OCI-LY7 (cell line): ENCODE results near the gene SYCP2L.
"Not testable (repeated sequence)": the region's sequence is repeated elsewhere in the genome, so short reads cannot be mapped to it uniquely, and the experiment has no call there.

Experiments used
- EZH2phosphoT487 ChIP-seq: fragments of 200-600 bp; sonication (generic); IDR thresholded peaks from 2 replicates; pipeline ENCODE4 v1.6.1; 2018; ENCODE audit warnings: low read depth, borderline replicate concordance, mild to moderate bottlenecking, mixed run types, antibody characterized with exemption, low read length, moderate library complexity, mixed read lengths
- TF ChIP-seq, protein P1 (sequence below): fragments of 200-600 bp; sonication (generic); conservative IDR thresholded peaks from 2 replicates; pipeline ENCODE4 v1.5.1; 2014; ENCODE audit warnings: mild to moderate bottlenecking, antibody characterized with exemption, low read length, moderate library complexity, mixed read lengths

DNA sequence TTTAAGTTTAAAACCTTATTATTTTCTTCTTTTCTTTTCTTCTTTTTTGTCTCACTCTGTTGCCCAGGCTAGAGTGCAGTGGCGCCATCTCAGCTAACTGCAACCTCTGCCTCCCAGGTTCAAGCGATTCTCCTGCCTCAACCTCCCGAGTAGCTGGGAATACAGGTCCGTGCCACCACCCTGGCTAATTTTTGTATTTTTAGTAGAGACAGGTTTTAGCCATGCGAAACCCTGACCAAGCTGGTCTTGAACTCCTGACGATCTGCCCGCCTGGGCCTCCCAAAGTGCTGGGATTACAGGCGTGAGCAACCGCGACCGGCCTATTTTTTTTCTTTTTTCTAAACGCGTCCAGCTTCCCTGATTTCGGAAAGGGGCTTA is 4.6 kb upstream of the SYCP2L start:
- TF ChIP-seq, protein P1, sequence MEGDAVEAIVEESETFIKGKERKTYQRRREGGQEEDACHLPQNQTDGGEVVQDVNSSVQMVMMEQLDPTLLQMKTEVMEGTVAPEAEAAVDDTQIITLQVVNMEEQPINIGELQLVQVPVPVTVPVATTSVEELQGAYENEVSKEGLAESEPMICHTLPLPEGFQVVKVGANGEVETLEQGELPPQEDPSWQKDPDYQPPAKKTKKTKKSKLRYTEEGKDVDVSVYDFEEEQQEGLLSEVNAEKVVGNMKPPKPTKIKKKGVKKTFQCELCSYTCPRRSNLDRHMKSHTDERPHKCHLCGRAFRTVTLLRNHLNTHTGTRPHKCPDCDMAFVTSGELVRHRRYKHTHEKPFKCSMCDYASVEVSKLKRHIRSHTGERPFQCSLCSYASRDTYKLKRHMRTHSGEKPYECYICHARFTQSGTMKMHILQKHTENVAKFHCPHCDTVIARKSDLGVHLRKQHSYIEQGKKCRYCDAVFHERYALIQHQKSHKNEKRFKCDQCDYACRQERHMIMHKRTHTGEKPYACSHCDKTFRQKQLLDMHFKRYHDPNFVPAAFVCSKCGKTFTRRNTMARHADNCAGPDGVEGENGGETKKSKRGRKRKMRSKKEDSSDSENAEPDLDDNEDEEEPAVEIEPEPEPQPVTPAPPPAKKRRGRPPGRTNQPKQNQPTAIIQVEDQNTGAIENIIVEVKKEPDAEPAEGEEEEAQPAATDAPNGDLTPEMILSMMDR = not testable (repeated sequence)
- TF ChIP-seq EZH2phosphoT487 = not testable (repeated sequence)
